Immature natural killer cell (primary cell): Measurements from ENCODE around the gene ADD3. TPM values are rescaled to one million over a fixed set of nuclear protein-coding genes. Genes with fewer than 3 reads are reported as not detected.
"Not testable (repeated sequence)": the region's sequence is repeated elsewhere in the genome, so short reads cannot be mapped to it uniquely, and the experiment has no call there.

Source experiments
- DNase-seq, 3 donors: peaks; one replicate each; pipeline ENCODE4 v3.0.0; 2022; ENCODE audit warnings: mixed read lengths in 1 of 3
- H3K27ac Mint-ChIP-seq, 6 donors: one replicate each; pipeline ENCODE4 v1.8.0; 2020; ENCODE audit warnings: mixed read lengths in 6 of 6, mild to moderate bottlenecking in 5 of 6, inconsistent platforms in 4 of 6, moderate library complexity in 3 of 6
- H3K27me3 Mint-ChIP-seq, 3 donors: one replicate each; pipeline ENCODE4 v1.8.0; 2020 to 2021; ENCODE audit warnings: low read depth in 3 of 3, mild to moderate bottlenecking in 3 of 3, mixed read lengths in 3 of 3, moderate library complexity in 3 of 3, inconsistent platforms in 1 of 3
- H3K36me3 Mint-ChIP-seq, 3 donors: one replicate each; pipeline ENCODE4 v1.8.0; 2020; ENCODE audit warnings: mixed read lengths in 3 of 3, inconsistent platforms in 2 of 3, mild to moderate bottlenecking in 2 of 3
- H3K4me1 Mint-ChIP-seq, 2 donors: one replicate each; pipeline ENCODE4 v1.8.0; 2020; ENCODE audit warnings: inconsistent platforms in 2 of 2, mild to moderate bottlenecking in 2 of 2, mixed read lengths in 2 of 2, moderate library complexity in 1 of 2
- H3K4me3 Mint-ChIP-seq, 5 donors: one replicate each; pipeline ENCODE4 v1.8.0; 2020; ENCODE audit warnings: mild to moderate bottlenecking in 5 of 5, mixed read lengths in 5 of 5, inconsistent platforms in 3 of 5, moderate library complexity in 3 of 5
- H3K9me3 Mint-ChIP-seq, 6 donors: one replicate each; pipeline ENCODE4 v1.8.0; 2020; ENCODE audit warnings: mild to moderate bottlenecking in 6 of 6, mixed read lengths in 6 of 6, inconsistent platforms in 4 of 6, moderate library complexity in 3 of 6
- polyA plus RNA-seq, 3 donors: library from polyadenylated mRNA; unstranded; fragments of 300-500 nt; fragmentation: Illumina TruSeq; gene quantifications; one replicate each; pipeline ENCODE4 v1.2.3, GENCODE V29; 2021

ADD3 gene
- polyA plus RNA-seq, 3 donors from 2014 or later, result 336 to 513 (median 447) TPM

- peaks cover 0 to 3% (median 0%) of the 10 kb centered on the region in 3 donors for H3K27me3 Mint-ChIP-seq
- no peak for DNase-seq
- no peaks in the 10 kb centered on the region for H3K9me3 Mint-ChIP-seq
- peaks cover 65 to 92% of the 10 kb centered on the region in 2 donors for H3K4me1 Mint-ChIP-seq
- H3K27ac Mint-ChIP-seq, result peak overlapping the region; percentile 45 to 90 (median 78)
- no peak overlapping the region for H3K4me3 Mint-ChIP-seq
- H3K36me3 Mint-ChIP-seq, result peaks cover 0 to 3% (median 0%) of the 10 kb centered on the region in 3 donors
These were observed 34.4 kb downstream of the ADD3 start for GRCh38 chr10:110042181-110042580.

DNA sequence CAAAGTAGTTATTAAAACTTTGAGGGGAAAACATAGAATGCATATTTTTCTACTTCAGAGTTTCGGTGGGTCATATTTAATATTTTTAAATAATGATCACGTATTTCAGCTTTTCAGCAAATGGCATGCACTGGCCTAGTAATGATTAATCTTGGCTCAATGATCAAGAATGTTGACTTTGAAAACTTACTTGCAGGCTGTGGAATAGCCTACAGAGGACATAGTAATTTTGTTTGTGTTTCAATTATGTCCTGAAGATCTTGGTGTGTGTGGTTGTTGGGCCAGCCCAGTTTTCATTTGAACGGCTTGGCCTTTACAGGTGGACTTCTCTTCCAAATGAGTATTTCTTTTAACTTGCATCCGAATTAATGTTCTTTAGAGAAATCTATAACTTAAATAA is 35.1 kb downstream of the ADD3 start:
- Mint-ChIP-seq H3K27ac (peak overlapping the region in 3 of 6 donors; percentile 40 to 90 (median 61)), H3K4me3 (peak overlapping the region in 1 of 5 donors; percentile 33), H3K4me1 (peaks cover 63 to 96% of the 10 kb centered on the region in 2 donors), H3K36me3 (peaks cover 0 to 4% (median 3%) of the 10 kb centered on the region in 3 donors), H3K27me3 (peaks cover 0 to 3% (median 2%) of the 10 kb centered on the region in 3 donors), H3K9me3 (no peaks in the 10 kb centered on the region)
- no peak for DNase-seq

- H3K27me3 Mint-ChIP-seq, result peaks cover 0 to 3% (median 2%) of the 10 kb centered on the region in 3 donors
- H3K27ac Mint-ChIP-seq, result peak overlapping the region in 1 of 6 donors; percentile 31
These were observed 36.9 kb downstream of the ADD3 start for GRCh38 chr10:110044681-110045080.

DNA sequence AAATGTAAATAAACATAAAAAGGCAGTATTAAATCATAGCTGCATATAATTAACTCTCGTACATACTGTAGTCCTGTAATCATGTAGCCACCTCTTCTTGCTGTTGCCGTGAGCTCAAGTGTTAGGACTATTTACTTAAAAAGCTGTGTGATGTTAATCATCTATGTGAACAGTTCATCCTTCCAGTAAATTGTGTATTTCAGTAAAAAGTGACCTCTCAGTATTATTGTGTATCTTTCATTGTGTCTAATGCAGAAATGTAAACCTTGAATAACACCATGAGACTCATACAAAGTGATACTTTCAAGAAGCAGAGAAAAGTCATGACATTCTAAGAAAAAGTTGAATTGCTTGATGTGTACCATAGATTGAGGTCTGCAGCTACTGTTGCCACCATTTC is 38.0 kb downstream of the ADD3 start:
- H3K9me3 Mint-ChIP-seq, result peaks cover 0 to 6% (median 1%) of the 10 kb centered on the region in 6 donors
- peaks cover 51 to 85% of the 10 kb centered on the region in 2 donors for H3K4me1 Mint-ChIP-seq
- DNase-seq, result no peak
- H3K4me3 Mint-ChIP-seq, result no peak overlapping the region
- peaks cover 10 to 16% (median 13%) of the 10 kb centered on the region in 3 donors for H3K36me3 Mint-ChIP-seq
- H3K27me3 Mint-ChIP-seq, result peaks cover 0 to 3% (median 2%) of the 10 kb centered on the region in 3 donors
- no peak overlapping the region for H3K27ac Mint-ChIP-seq

More at GRCh38 chr10:110044681-110045080, 36.9 kb downstream of the ADD3 start:
- no peak for DNase-seq
- peaks cover 0 to 6% (median 1%) of the 10 kb centered on the region in 6 donors for H3K9me3 Mint-ChIP-seq
- peaks cover 7 to 11% (median 10%) of the 10 kb centered on the region in 3 donors for H3K36me3 Mint-ChIP-seq
- peaks cover 60 to 88% of the 10 kb centered on the region in 2 donors for H3K4me1 Mint-ChIP-seq
- H3K4me3 Mint-ChIP-seq, result no peak overlapping the region

DNA sequence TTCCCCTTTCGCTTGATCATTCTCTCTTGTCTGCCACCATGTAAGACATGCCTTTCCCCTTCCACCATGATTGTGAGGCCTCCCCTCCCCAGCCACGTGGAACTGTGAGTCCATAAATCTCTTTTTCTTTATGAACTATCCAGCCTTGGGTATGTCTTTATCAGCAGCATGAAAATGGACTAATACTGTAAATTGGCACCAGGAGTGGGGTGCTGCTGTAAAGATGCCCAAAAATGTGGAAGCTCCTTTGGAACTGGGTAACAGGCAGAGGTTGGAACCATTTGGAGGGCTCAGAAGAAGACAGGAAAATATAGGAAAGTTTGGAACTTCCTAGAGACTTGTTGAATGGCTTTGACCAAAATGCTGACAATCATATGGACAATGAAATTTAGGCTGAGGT is 40.4 kb downstream of the ADD3 start:
- DNase-seq, H3K4me3 Mint-ChIP-seq, H3K27me3 Mint-ChIP-seq, H3K9me3 Mint-ChIP-seq: not testable (repeated sequence)
- Mint-ChIP-seq H3K4me1 (peaks cover 50 to 85% of the 10 kb centered on the region in 2 donors), H3K36me3 (peaks cover 10 to 18% (median 14%) of the 10 kb centered on the region in 3 donors), H3K27ac (peak overlapping the region in 1 of 6 donors; percentile 65)

GRCh38 chr10:110048781-110049180 is 41.0 kb downstream of the ADD3 start:
- no peak for DNase-seq
- H3K27ac Mint-ChIP-seq, result no peak overlapping the region
- peaks cover 45 to 82% of the 10 kb centered on the region in 2 donors for H3K4me1 Mint-ChIP-seq
- peaks cover 0 to 6% (median 1%) of the 10 kb centered on the region in 6 donors for H3K9me3 Mint-ChIP-seq
- peaks cover 10 to 18% (median 14%) of the 10 kb centered on the region in 3 donors for H3K36me3 Mint-ChIP-seq
- H3K4me3 Mint-ChIP-seq, result no peak overlapping the region
- peaks cover 0 to 2% (median 0%) of the 10 kb centered on the region in 3 donors for H3K27me3 Mint-ChIP-seq

GRCh38 chr10:110049889-110050591 is 42.3 kb downstream of the ADD3 start:
- not testable (repeated sequence) for H3K9me3 Mint-ChIP-seq, DNase-seq, H3K27me3 Mint-ChIP-seq, H3K27ac Mint-ChIP-seq, H3K4me3 Mint-ChIP-seq
- H3K36me3 Mint-ChIP-seq, result peaks cover 10 to 18% (median 14%) of the 10 kb centered on the region in 3 donors
- peaks cover 35 to 79% of the 10 kb centered on the region in 2 donors for H3K4me1 Mint-ChIP-seq

DNA sequence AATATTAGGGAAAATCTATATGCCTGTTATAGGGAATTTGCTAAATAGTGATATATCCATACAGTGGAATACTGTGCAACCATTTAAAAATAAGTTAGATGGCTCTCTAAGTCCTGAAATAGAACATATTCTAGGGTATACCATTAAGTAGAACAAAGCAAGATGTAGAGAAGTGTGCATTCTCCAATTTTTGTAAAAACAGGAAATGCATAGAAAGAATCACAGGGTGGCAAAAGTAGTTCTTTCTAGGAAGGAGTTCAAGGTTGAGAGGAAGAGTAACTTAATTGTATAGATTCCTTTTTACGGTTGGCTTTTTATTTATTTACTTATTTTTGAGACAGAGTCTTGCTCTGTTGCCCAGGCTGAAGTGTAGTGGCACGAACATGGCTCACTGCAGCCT is 43.7 kb downstream of the ADD3 start:
- Mint-ChIP-seq H3K27me3 (peaks cover 0 to 2% (median 0%) of the 10 kb centered on the region in 3 donors), H3K36me3 (peaks cover 10 to 18% (median 14%) of the 10 kb centered on the region in 3 donors), H3K4me3 (no peak overlapping the region), H3K4me1 (peaks cover 42 to 79% of the 10 kb centered on the region in 2 donors), H3K9me3 (peaks cover 0 to 6% (median 1%) of the 10 kb centered on the region in 6 donors), H3K27ac (peak overlapping the region in 1 of 6 donors; percentile 4)
- DNase-seq, result no peak

- H3K27ac Mint-ChIP-seq, result peak overlapping the region in 5 of 6 donors; percentile 19 to 80 (median 49)
- no peak for DNase-seq
- peaks cover 10 to 15% (median 11%) of the 10 kb centered on the region in 3 donors for H3K36me3 Mint-ChIP-seq
- H3K27me3 Mint-ChIP-seq, result no peaks in the 10 kb centered on the region
- no peak overlapping the region for H3K4me3 Mint-ChIP-seq
- peaks cover 0 to 6% (median 1%) of the 10 kb centered on the region in 6 donors for H3K9me3 Mint-ChIP-seq
- H3K4me1 Mint-ChIP-seq, result peaks cover 54 to 77% of the 10 kb centered on the region in 2 donors
These were observed 45.1 kb downstream of the ADD3 start for GRCh38 chr10:110052916-110053315.

DNA sequence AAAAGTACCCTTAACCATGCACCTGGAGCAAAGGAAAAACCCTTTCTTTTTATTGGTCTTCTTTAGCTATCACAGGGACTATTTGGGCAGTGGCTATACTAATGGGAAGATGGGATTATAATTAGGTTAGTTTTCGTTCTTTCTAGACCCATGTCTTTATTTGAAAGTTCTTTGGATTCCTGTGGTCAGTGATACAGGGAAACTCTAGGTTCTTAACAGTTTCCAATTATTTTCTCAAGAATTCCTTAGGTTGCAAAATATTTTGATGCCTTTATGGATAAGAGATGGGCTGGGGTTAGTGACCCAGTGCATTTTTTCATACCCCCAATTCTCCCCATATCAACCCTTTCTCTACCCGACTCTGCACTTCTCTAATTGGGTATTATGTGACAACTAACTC is 49.0 kb downstream of the ADD3 start:
- no peaks in the 10 kb centered on the region for H3K9me3 Mint-ChIP-seq
- DNase-seq, result no peak
- H3K27ac Mint-ChIP-seq, result peak overlapping the region in 2 of 6 donors; percentile 14 to 83
- H3K27me3 Mint-ChIP-seq, result no peaks in the 10 kb centered on the region
- H3K36me3 Mint-ChIP-seq, result no peaks in the 10 kb centered on the region
- H3K4me3 Mint-ChIP-seq, result no peak overlapping the region
- H3K4me1 Mint-ChIP-seq, result peaks cover 73 to 89% of the 10 kb centered on the region in 2 donors

GRCh38 chr10:110057456-110057855 is 49.7 kb downstream of the ADD3 start:
- H3K27me3 Mint-ChIP-seq, result no peaks in the 10 kb centered on the region
- peak overlapping the region in 2 of 5 donors; percentile 11 to 79 for H3K4me3 Mint-ChIP-seq
- no peaks in the 10 kb centered on the region for H3K9me3 Mint-ChIP-seq
- H3K27ac Mint-ChIP-seq, result peak overlapping the region; percentile 9 to 83 (median 64)
- no peaks in the 10 kb centered on the region for H3K36me3 Mint-ChIP-seq
- H3K4me1 Mint-ChIP-seq, result peaks cover 68 to 85% of the 10 kb centered on the region in 2 donors
- no peak for DNase-seq

GRCh38 chr10:110058212-110058611 is 50.4 kb downstream of the ADD3 start:
- Mint-ChIP-seq H3K27ac (peak overlapping the region; percentile 71 to 89 (median 76)), H3K36me3 (no peaks in the 10 kb centered on the region), H3K4me1 (peaks cover 68 to 85% of the 10 kb centered on the region in 2 donors), H3K9me3 (no peaks in the 10 kb centered on the region), H3K27me3 (no peaks in the 10 kb centered on the region), H3K4me3 (peak overlapping the region; percentile 70 to 79 (median 77))
- DNase-seq, result no peak

DNA sequence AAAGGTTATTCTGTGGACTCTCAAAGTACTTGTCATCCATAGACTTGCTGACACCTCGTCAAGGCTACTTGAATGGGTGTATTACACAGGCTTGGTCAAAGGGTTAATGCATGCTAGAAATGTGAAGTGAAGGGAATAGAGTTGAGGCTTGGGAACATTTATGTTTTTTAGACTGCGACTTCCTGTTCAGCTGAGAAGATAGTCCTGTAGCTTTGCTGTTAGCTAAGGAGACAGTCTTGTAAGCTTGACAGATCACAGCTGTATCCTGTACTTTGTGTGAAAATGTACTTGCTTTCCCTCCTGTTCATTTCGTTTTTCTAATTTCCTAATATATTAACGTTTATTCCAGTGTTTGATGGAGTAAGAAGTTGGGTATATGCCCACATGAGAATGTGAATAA is 52.1 kb downstream of the ADD3 start:
- Mint-ChIP-seq H3K4me1 (peaks cover 80 to 92% of the 10 kb centered on the region in 2 donors), H3K9me3 (no peaks in the 10 kb centered on the region), H3K4me3 (peak overlapping the region in 3 of 5 donors; percentile 24 to 39 (median 36)), H3K36me3 (no peaks in the 10 kb centered on the region), H3K27ac (peak overlapping the region; percentile 42 to 87 (median 74)), H3K27me3 (no peaks in the 10 kb centered on the region)
- no peak for DNase-seq

DNA sequence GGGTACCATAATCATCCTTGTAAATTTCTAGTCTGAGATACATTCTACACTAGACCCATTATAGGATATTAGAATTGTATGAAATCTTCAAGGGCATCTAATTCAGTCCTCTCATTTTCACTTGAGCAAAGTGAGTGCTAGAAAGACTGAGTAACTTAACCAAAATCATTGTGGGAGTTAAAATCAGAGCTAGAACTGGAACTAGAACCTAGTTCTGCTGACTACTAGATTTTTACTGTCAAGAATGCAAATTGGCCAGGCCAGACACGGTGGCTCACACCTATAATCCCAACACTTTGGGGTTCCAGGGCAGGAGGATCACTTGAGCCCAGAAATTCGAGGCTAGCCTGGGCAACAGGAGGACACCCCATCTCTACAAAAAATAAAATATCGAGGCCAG is 53.9 kb downstream of the ADD3 start:
- no peak for DNase-seq
- Mint-ChIP-seq H3K27ac (peak overlapping the region in 3 of 6 donors; percentile 12 to 67 (median 28)), H3K9me3 (no peaks in the 10 kb centered on the region), H3K4me1 (peaks cover 81 to 93% of the 10 kb centered on the region in 2 donors), H3K36me3 (no peaks in the 10 kb centered on the region), H3K4me3 (no peak overlapping the region), H3K27me3 (peaks cover 0 to 3% (median 0%) of the 10 kb centered on the region in 3 donors)
